WI38 (cell line): Measurements from ENCODE around the gene HTT-AS.

ENCODE experiments used
- H3K4me3 ChIP-seq: 2 replicates; pipeline ENCODE4 v1.5.1; 2011; ENCODE audit warnings: low read depth, mild to moderate bottlenecking, control low read depth, low read length
- TF ChIP-seq, protein P1 (sequence below): IDR thresholded peaks from 2 replicates; pipeline ENCODE4 v1.5.1; 2012; ENCODE audit warnings: low read depth, mild to moderate bottlenecking, control low read depth, low read length

HTT-AS gene

DNA sequence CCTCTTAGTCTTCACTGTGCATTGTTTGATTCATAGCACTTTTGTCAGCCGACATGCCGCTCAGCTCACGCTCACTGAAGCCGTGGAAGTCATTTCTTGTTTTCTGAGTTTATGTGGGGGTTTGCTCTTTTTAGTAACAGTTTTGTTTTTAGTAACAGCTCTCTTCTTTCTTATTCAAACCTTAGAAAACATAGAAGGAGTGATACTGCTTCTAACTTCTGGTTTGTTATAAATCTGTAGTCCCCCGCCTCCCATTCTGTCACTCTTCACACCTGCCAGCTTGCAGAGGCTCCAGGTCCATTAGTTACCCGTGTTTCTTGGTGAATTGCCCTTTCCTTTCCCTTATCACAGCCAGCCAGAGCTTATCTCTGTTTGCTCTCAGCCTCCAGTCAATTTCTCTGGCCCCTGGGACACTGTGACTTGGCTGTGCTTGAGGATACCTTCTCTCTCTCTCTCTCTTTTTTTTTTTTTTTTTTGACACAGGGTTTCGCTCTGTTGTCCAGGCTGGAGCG, 60.4 kb downstream of the HTT-AS start:
- no peak overlapping the region for H3K4me3 ChIP-seq
- TF ChIP-seq, protein P1, sequence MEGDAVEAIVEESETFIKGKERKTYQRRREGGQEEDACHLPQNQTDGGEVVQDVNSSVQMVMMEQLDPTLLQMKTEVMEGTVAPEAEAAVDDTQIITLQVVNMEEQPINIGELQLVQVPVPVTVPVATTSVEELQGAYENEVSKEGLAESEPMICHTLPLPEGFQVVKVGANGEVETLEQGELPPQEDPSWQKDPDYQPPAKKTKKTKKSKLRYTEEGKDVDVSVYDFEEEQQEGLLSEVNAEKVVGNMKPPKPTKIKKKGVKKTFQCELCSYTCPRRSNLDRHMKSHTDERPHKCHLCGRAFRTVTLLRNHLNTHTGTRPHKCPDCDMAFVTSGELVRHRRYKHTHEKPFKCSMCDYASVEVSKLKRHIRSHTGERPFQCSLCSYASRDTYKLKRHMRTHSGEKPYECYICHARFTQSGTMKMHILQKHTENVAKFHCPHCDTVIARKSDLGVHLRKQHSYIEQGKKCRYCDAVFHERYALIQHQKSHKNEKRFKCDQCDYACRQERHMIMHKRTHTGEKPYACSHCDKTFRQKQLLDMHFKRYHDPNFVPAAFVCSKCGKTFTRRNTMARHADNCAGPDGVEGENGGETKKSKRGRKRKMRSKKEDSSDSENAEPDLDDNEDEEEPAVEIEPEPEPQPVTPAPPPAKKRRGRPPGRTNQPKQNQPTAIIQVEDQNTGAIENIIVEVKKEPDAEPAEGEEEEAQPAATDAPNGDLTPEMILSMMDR, result no peak
